ENCODE measurements around the gene ELF2. TPM values are rescaled to one million over a fixed set of nuclear protein-coding genes. Genes with fewer than 3 reads are reported as not detected.

The ELF2 gene
- total and polyA plus RNA-seq, 2 of the 8 experiments (the other 6 are each of a cell fraction or from before 2014, with no cell fraction given), result 21.1 to 44.3 TPM

GRCh38 chr4:139146926-139147629 lies 29.9 kb downstream of the ELF2 start:
- H3K4ac ChIP-seq (replicated peaks; ENCODE audit: insufficient read length, low read depth, low read length), result no peak overlapping the region
- DNase-seq (ENCODE audit: low read depth in 1 of 2, low spot score in 2 of 2), result no peak
- 93% methylated on average over 8 of the region's 8 CpGs; no CpG with 5 or more reads in 1 of the 2 experiments for WGBS, 2 experiments (ENCODE audit: extremely low coverage in 1 of 2, insufficient coverage in 1 of 2, insufficient read length in 1 of 2, insufficient replicate concordance in 2 of 2, low coverage in 1 of 2, low lambda C conversion rate in 2 of 2, missing lambda C conversion rate in 1 of 2)
- TF ChIP-seq RXRA (IDR thresholded peaks at IDR 0.05; ENCODE audit: insufficient read depth, low read depth, low read length), result no peak
- TF ChIP-seq KDM4A (IDR thresholded peaks at IDR 0.05; ENCODE audit: low read depth, low read length, severe bottlenecking), result no peak
- no peak for TF ChIP-seq GTF2F1 (IDR thresholded peaks at IDR 0.05; ENCODE audit: borderline replicate concordance, low read depth, low read length)
- no peak for TF ChIP-seq TAF1 (IDR thresholded peaks at IDR 0.05; ENCODE audit: low read depth, low read length)
- TF ChIP-seq JUN (IDR thresholded peaks at IDR 0.05; ENCODE audit: low read depth, low read length), result no peak
- no peak for TF ChIP-seq TAF7 (optimal IDR thresholded peaks at IDR 0.05; ENCODE audit: borderline replicate concordance, low read depth, low read length)
- no peak for TF ChIP-seq POU5F1 (IDR thresholded peaks at IDR 0.05; ENCODE audit: low read depth, low read length)
- no peak for TF ChIP-seq NANOG (IDR thresholded peaks at IDR 0.05; ENCODE audit: insufficient read depth, low read depth, low read length, poor library complexity, severe bottlenecking)
- no peak for TF ChIP-seq TBP (IDR thresholded peaks at IDR 0.05; ENCODE audit: low read depth, low read length)
- TF ChIP-seq SP1 (IDR thresholded peaks at IDR 0.05; ENCODE audit: low read depth, low read length), result no peak
- TF ChIP-seq POLR2AphosphoS5 (IDR thresholded peaks at IDR 0.05; ENCODE audit: low read depth, low read length), result no peak
- TF ChIP-seq CHD1 (IDR thresholded peaks at IDR 0.05; ENCODE audit: low read depth, low read length), result no peak
- TF ChIP-seq CTBP2 (IDR thresholded peaks at IDR 0.05; ENCODE audit: borderline replicate concordance, insufficient read depth, insufficient read length, low read length), result no peak
- TF ChIP-seq KDM1A (IDR thresholded peaks at IDR 0.05; ENCODE audit: borderline replicate concordance, low read length), result no peak

More at GRCh38 chr4:139146926-139147629, 29.9 kb downstream of the ELF2 start:
- ChIA-PET POLR2A (ENCODE audit: partially characterized antibody) (interaction anchor here (1.0 kb wide), 1 partner anchor 9 kb away, joined by 3 read pairs; no protein-coding TSS in a partner anchor), CTCF (ENCODE audit: partially characterized antibody) (interaction anchor here (1.0 to 1.2 kb wide), 2 partner anchors 20 to 44 kb away, joined by 3 to 4 read pairs; no protein-coding TSS in a partner anchor)
- no peak overlapping the region for H2BK5ac ChIP-seq (ENCODE audit: low read depth, low read length)
- no peaks in the 10 kb centered on the region for H3K23me2 ChIP-seq (ENCODE audit: low read depth, low read length)
- H4K20me1 ChIP-seq (replicated peaks in 1 of 2; ENCODE audit: control insufficient read depth in 1 of 2, insufficient read depth in 2 of 2, low read length in 2 of 2), result peaks cover 0 to 5% of the 10 kb centered on the region in 2 experiments
- H2BK120ac ChIP-seq (replicated peaks; ENCODE audit: low read depth, low read length), result no peak overlapping the region
- H3K36me3 ChIP-seq (ENCODE audit: control insufficient read depth in 2 of 4, insufficient read depth in 4 of 4, low read length in 3 of 4), result no peaks in the 10 kb centered on the region
- H3K4me3 ChIP-seq (ENCODE audit: extremely low read depth in 1 of 4, insufficient read depth in 2 of 4, low read depth in 3 of 4, low read length in 4 of 4), result no peak overlapping the region
- no peak for FAIRE-seq
- H3K14ac ChIP-seq (ENCODE audit: insufficient read length), result no peak overlapping the region
- H3K27ac ChIP-seq (ENCODE audit: low read depth, low read length), result no peak overlapping the region
- no peak overlapping the region for H4K5ac ChIP-seq (ENCODE audit: insufficient read length, low read depth, low read length)
- H4K8ac ChIP-seq (ENCODE audit: extremely low read depth, insufficient read depth, low read length), result no peak overlapping the region
- H2AFZ ChIP-seq (ENCODE audit: low read length), result no peak overlapping the region
- H3K27me3 ChIP-seq (replicated peaks in 1 of 4; ENCODE audit: control insufficient read depth in 3 of 4, extremely low read depth in 1 of 4, insufficient read depth in 3 of 4, low read length in 3 of 4), result no peaks in the 10 kb centered on the region
- no peaks in the 10 kb centered on the region for H3K9me3 ChIP-seq (ENCODE audit: insufficient read depth in 2 of 2, low read depth in 1 of 2, low read length in 1 of 2)
- no peak overlapping the region for H2BK12ac ChIP-seq (ENCODE audit: low read depth, low read length)
- H3K23ac ChIP-seq (ENCODE audit: insufficient read length), result no peak overlapping the region
- peaks cover 12 to 21% (median 21%) of the 10 kb centered on the region in 4 experiments for H3K4me1 ChIP-seq (replicated peaks in 1 of 4; ENCODE audit: control insufficient read depth in 3 of 4, insufficient read depth in 4 of 4, low read length in 3 of 4)
- H3K4me2 ChIP-seq (ENCODE audit: insufficient read depth in 1 of 2, low read depth in 2 of 2, low read length in 2 of 2), result no peak overlapping the region
- no peak overlapping the region for H2AK5ac ChIP-seq (ENCODE audit: low read depth, low read length)
- no peak overlapping the region for H3K9ac ChIP-seq (replicated peaks in 1 of 4; ENCODE audit: extremely low read depth in 1 of 4, low read depth in 3 of 4, low read length in 3 of 4)
- no peak overlapping the region for H3K56ac ChIP-seq (replicated peaks; ENCODE audit: insufficient read length, low read depth, low read length)
- no peak overlapping the region for H4K91ac ChIP-seq (replicated peaks; ENCODE audit: insufficient read length, low read length)
- no peak overlapping the region for H3K18ac ChIP-seq (ENCODE audit: extremely low read depth, low read length)
- peaks cover 9 to 96% of the 10 kb centered on the region in 2 experiments for H3K79me2 ChIP-seq (ENCODE audit: control insufficient read depth in 1 of 2, insufficient read depth in 2 of 2, low read length in 2 of 2)
- no peak overlapping the region for H2BK20ac ChIP-seq (ENCODE audit: low read length)
- no peak overlapping the region for H2BK15ac ChIP-seq (ENCODE audit: low read length)
- peaks cover 6% of the 10 kb centered on the region for H3K79me1 ChIP-seq (ENCODE audit: low read depth, low read length)
